Measurements from ENCODE around the gene ANKRD11. TPM values are rescaled to one million over a fixed set of nuclear protein-coding genes. Genes with fewer than 3 reads are reported as not detected.
"Not testable (repeated sequence)": the region's sequence is repeated elsewhere in the genome, so short reads cannot be mapped to it uniquely, and the experiment has no call there.

The ANKRD11 gene
- total and polyA plus RNA-seq, 8 donors, result 43.9 to 74.0 (median 46.2) TPM

GRCh38 chr16:89269805-89270665, 220.3 kb downstream of the ANKRD11 start:
- ATAC-seq, result no peak
- H3K27me3 ChIP-seq, result no peaks in the 10 kb centered on the region
- no peak for FAIRE-seq
- no peak for TF ChIP-seq CTCF (IDR thresholded peaks at IDR 0.05)
- H3K36me3 ChIP-seq, result peaks cover 4 to 54% (median 10%) of the 10 kb centered on the region in 3 donors
- DNase-seq, result peak in 1 of 6 donors; percentile 49
- intact Hi-C loops (cut with DNase I), result no loop called here
- no peaks in the 10 kb centered on the region for H3K9me3 ChIP-seq
- no peaks in the 10 kb centered on the region for H3K4me1 ChIP-seq
- no peak overlapping the region for H3K4me3 ChIP-seq
- WGBS, 2 donors, result 94 to 96% methylated on average over 27 of the region's 27 CpGs
- no peak overlapping the region for H3K27ac ChIP-seq

- H3K9me3 ChIP-seq, result no peaks in the 10 kb centered on the region
- ATAC-seq (peak in 3 of 4 donors; percentile 7 to 51 (median 26)), DNase-seq (no peak), FAIRE-seq (no peak)
- TF ChIP-seq CTCF (IDR thresholded peaks at IDR 0.05), result no peak
- H3K36me3 ChIP-seq, result peaks cover 4 to 45% (median 10%) of the 10 kb centered on the region in 3 donors
- no peak overlapping the region for H3K4me3 ChIP-seq
- H3K4me1 ChIP-seq, result no peaks in the 10 kb centered on the region
- intact Hi-C loops (cut with DNase I), result no loop called here
- H3K27me3 ChIP-seq, result no peaks in the 10 kb centered on the region
- WGBS, 2 donors, result 88 to 91% methylated on average over 14 of the region's 14 CpGs
- H3K27ac ChIP-seq, result no peak overlapping the region
Observed at GRCh38 chr16:89268987-89269735, 221.2 kb downstream of the ANKRD11 start.

GRCh38 chr16:89268585-89268984, 221.8 kb downstream of the ANKRD11 start:
- Histone ChIP-seq H3K9me3 (no peaks in the 10 kb centered on the region), H3K4me3 (no peak overlapping the region), H3K36me3 (peaks cover 4 to 39% (median 10%) of the 10 kb centered on the region in 3 donors), H3K27ac (no peak overlapping the region), H3K27me3 (no peaks in the 10 kb centered on the region), H3K4me1 (no peaks in the 10 kb centered on the region)
- no peak for ATAC-seq
- DNase-seq, result no peak
- no peak for FAIRE-seq
- WGBS, 2 donors, result 93 to 95% methylated on average over 11 to 19 of the region's 19 CpGs
- TF ChIP-seq CTCF (IDR thresholded peaks at IDR 0.05), result no peak
- intact Hi-C loops (cut with DNase I), result no loop called here

GRCh38 chr16:89267746-89268145, 222.6 kb downstream of the ANKRD11 start:
- H3K4me3 ChIP-seq; H3K9me3 ChIP-seq; DNase-seq; FAIRE-seq; ATAC-seq; H3K27ac ChIP-seq; intact Hi-C loops (cut with DNase I); H3K4me1 ChIP-seq; H3K27me3 ChIP-seq: not testable (repeated sequence)
- 88 to 93% methylated on average over 10 to 11 of the region's 15 CpGs for WGBS, 2 donors
- H3K36me3 ChIP-seq, result peaks cover 4 to 35% (median 10%) of the 10 kb centered on the region in 3 donors

GRCh38 chr16:89266521-89267134, 223.7 kb downstream of the ANKRD11 start:
- peaks cover 4 to 35% (median 10%) of the 10 kb centered on the region in 3 donors for H3K36me3 ChIP-seq
- H3K27me3 ChIP-seq, result no peaks in the 10 kb centered on the region
- H3K4me3 ChIP-seq, result no peak overlapping the region
- FAIRE-seq (no peak), ATAC-seq (no peak), DNase-seq (peak in 1 of 6 donors; percentile 47)
- H3K4me1 ChIP-seq, result no peaks in the 10 kb centered on the region
- intact Hi-C loops (cut with DNase I), result no loop called here
- WGBS, 2 donors, result 93 to 94% methylated on average over 16 to 17 of the region's 17 CpGs
- H3K27ac ChIP-seq, result no peak overlapping the region
- H3K9me3 ChIP-seq, result no peaks in the 10 kb centered on the region
- no peak for TF ChIP-seq CTCF (IDR thresholded peaks at IDR 0.05)

All from pancreas (tissue), 10 donors.